Measurements from ENCODE around the gene RAB22A.

Gene RAB22A

GRCh38 chr20:58306421-58307261 is 2.9 kb upstream of the RAB22A start:
- H3K4me3 ChIP-seq (ENCODE audit: low read depth, low read length), result peak overlapping the region; percentile 21
- TF ChIP-seq MAX (IDR thresholded peaks at IDR 0.05; ENCODE audit: low read depth, low read length), result 0 out of 2 replicates have a peak, but pooled peaks have one; percentile 32
- TF ChIP-seq POLR2A (IDR thresholded peaks at IDR 0.05; ENCODE audit: extremely low read depth, insufficient read length), result no peak
- no peak for TF ChIP-seq MYC (IDR thresholded peaks at IDR 0.05; ENCODE audit: low read depth, low read length)
- DNase-seq (ENCODE audit: low read depth), result peak; percentile 88

- DNase-seq (ENCODE audit: low read depth), result no peak
- peak overlapping the region; percentile 14 for H3K4me3 ChIP-seq (ENCODE audit: low read depth, low read length)
- TF ChIP-seq MYC (IDR thresholded peaks at IDR 0.05; ENCODE audit: low read depth, low read length), result no peak
- no peak for TF ChIP-seq CTCF (IDR thresholded peaks at IDR 0.05; ENCODE audit: low read depth, low read length)
- TF ChIP-seq POLR2A (IDR thresholded peaks at IDR 0.05; ENCODE audit: extremely low read depth, insufficient read length), result no peak
- no peak for TF ChIP-seq MAX (IDR thresholded peaks at IDR 0.05; ENCODE audit: low read depth, low read length)
Measured at GRCh38 chr20:58307270-58307669, 2.2 kb upstream of the RAB22A start.

- no peak overlapping the region for H3K4me3 ChIP-seq (ENCODE audit: low read depth, low read length)
Measured at GRCh38 chr20:58308290-58308679, 1.2 kb upstream of the RAB22A start.

GRCh38 chr20:58308680-58309527 is 611 bp upstream of the RAB22A start:
- DNase-seq (ENCODE audit: low read depth), result peak; percentile 62
- H3K4me3 ChIP-seq (ENCODE audit: low read depth, low read length), result peak overlapping the region; percentile 51
- TF ChIP-seq MYC (IDR thresholded peaks at IDR 0.05; ENCODE audit: low read depth, low read length) (no peak), POLR2A (IDR thresholded peaks at IDR 0.05; ENCODE audit: extremely low read depth, insufficient read length) (no peak), CTCF (IDR thresholded peaks at IDR 0.05; ENCODE audit: low read depth, low read length) (no peak), MAX (IDR thresholded peaks at IDR 0.05; ENCODE audit: low read depth, low read length) (no peak)

More at GRCh38 chr20:58308290-58308679, 1.2 kb upstream of the RAB22A start:
- DNase-seq (ENCODE audit: low read depth), result peak; percentile 19
- TF ChIP-seq CTCF (IDR thresholded peaks at IDR 0.05; ENCODE audit: low read depth, low read length), result no peak

GRCh38 chr20:58310291-58310782 is 822 bp downstream of the RAB22A start:
- peak overlapping the region; percentile 86 for H3K4me3 ChIP-seq (ENCODE audit: low read depth, low read length)
- TF ChIP-seq MYC (IDR thresholded peaks at IDR 0.05; ENCODE audit: low read depth, low read length), result no peak
- TF ChIP-seq POLR2A (IDR thresholded peaks at IDR 0.05; ENCODE audit: extremely low read depth, insufficient read length), result no peak
- no peak for TF ChIP-seq MAX (IDR thresholded peaks at IDR 0.05; ENCODE audit: low read depth, low read length)
- TF ChIP-seq CTCF (IDR thresholded peaks at IDR 0.05; ENCODE audit: low read depth, low read length), result no peak
- peak; percentile 45 for DNase-seq (ENCODE audit: low read depth)

- no peak for DNase-seq (ENCODE audit: low read depth)
Measured at GRCh38 chr20:58312836-58313235, 3.3 kb downstream of the RAB22A start.

More at GRCh38 chr20:58312836-58313235, 3.3 kb downstream of the RAB22A start:
- TF ChIP-seq POLR2A (IDR thresholded peaks at IDR 0.05; ENCODE audit: extremely low read depth, insufficient read length) (no peak), MYC (IDR thresholded peaks at IDR 0.05; ENCODE audit: low read depth, low read length) (no peak), CTCF (IDR thresholded peaks at IDR 0.05; ENCODE audit: low read depth, low read length) (no peak), MAX (IDR thresholded peaks at IDR 0.05; ENCODE audit: low read depth, low read length) (no peak)
- no peak overlapping the region for H3K4me3 ChIP-seq (ENCODE audit: low read depth, low read length)
